Activated CD4-positive, alpha-beta T cell treated with anti-CD3 and anti-CD28 coated beads for 36 hours (primary cell): ENCODE data around the gene DESI2. TPM values are rescaled to one million over a fixed set of nuclear protein-coding genes. Genes with fewer than 3 reads are reported as not detected.
"Not testable (repeated sequence)": the region's sequence is repeated elsewhere in the genome, so short reads cannot be mapped to it uniquely, and the experiment has no call there.

Experiments
- ATAC-seq: fragments of 200-7000 bp; cut with Tn5 transposase; one replicate; pipeline ENCODE4 v1.10.0; 2021; ENCODE audit warnings: mild to moderate bottlenecking, moderate library complexity
- CTCF ChIA-PET: fragments of 350-600 bp; sonication (Branson Sonifier 250); formaldehyde crosslinking; loops from one replicate; lab custom pipeline; 2021; ENCODE audit warnings: antibody characterized with exemption; lab: Charles Lee
- POLR2A ChIA-PET: fragments of 350-600 bp; sonication (Branson Sonifier 250); formaldehyde crosslinking; loops from one replicate; lab custom pipeline; 2021; ENCODE audit warnings: antibody characterized with exemption, inconsistent platforms; lab: Charles Lee
- DNase-seq: peaks from one replicate; pipeline ENCODE4 v3.0.0-alpha.2; 2020
- H3K27ac Mint-ChIP-seq: one replicate; pipeline ENCODE4 v1.8.0; 2021; ENCODE audit warnings: mixed read lengths
- H3K27me3 Mint-ChIP-seq: one replicate; pipeline ENCODE4 v1.8.0; 2021; ENCODE audit warnings: mixed read lengths
- H3K36me3 Mint-ChIP-seq: one replicate; pipeline ENCODE4 v1.8.0; 2021; ENCODE audit warnings: low read depth, mixed read lengths
- H3K4me1 Mint-ChIP-seq: one replicate; pipeline ENCODE4 v1.8.0; 2021; ENCODE audit warnings: mixed read lengths
- H3K4me3 Mint-ChIP-seq: one replicate; pipeline ENCODE4 v1.8.0; 2021; ENCODE audit warnings: mild to moderate bottlenecking, moderate library complexity, mixed read lengths
- H3K9me3 Mint-ChIP-seq: one replicate; pipeline ENCODE4 v1.8.0; 2021; ENCODE audit warnings: low read depth, mixed read lengths
- intact Hi-C, 2 experiments: fragments of 100-400 bp; cut with DNase I in 1 of 2; cut with micrococcal nuclease in 1 of 2; formaldehyde crosslinking; loops; one replicate each; pipeline versions ENCODE4 v1.14.2 to v1.15.1; 2022 to 2024; cut with DNase I, micrococcal nuclease
- total RNA-seq, 2 experiments: library from RNA; stranded (reverse); gene quantifications; one replicate each; pipeline ENCODE4 v1.2.3, GENCODE V29; 2021

The DESI2 gene
- total RNA-seq, 2 experiments from 2014 or later: 24.5 to 26.0 TPM

- ATAC-seq (no peak), DNase-seq (no peak)
- peaks cover 10% of the 10 kb centered on the region for H3K4me1 Mint-ChIP-seq
- no peak overlapping the region for H3K27ac Mint-ChIP-seq
- H3K4me3 Mint-ChIP-seq: no peak overlapping the region
- intact Hi-C loops: no loop called here
- POLR2A ChIA-PET: no interaction called here
- peaks cover 2% of the 10 kb centered on the region for H3K9me3 Mint-ChIP-seq
- CTCF ChIA-PET: no interaction called here
- no peaks in the 10 kb centered on the region for H3K36me3 Mint-ChIP-seq
- peaks cover 10% of the 10 kb centered on the region for H3K27me3 Mint-ChIP-seq
Measured at GRCh38 chr1:244732851-244733450, 80.0 kb downstream of the DESI2 start.

- peaks cover 4% of the 10 kb centered on the region for H3K27me3 Mint-ChIP-seq
- no peaks in the 10 kb centered on the region for H3K36me3 Mint-ChIP-seq
- no peak for ATAC-seq
- peak overlapping the region; percentile 47 for H3K27ac Mint-ChIP-seq
- no peaks in the 10 kb centered on the region for H3K4me1 Mint-ChIP-seq
- POLR2A ChIA-PET: interaction anchor here (0.6 kb wide), 1 partner anchor 139 kb away, joined by 3 read pairs; no protein-coding TSS in a partner anchor
- peak; percentile 13 for DNase-seq
- CTCF ChIA-PET: no interaction called here
- intact Hi-C loops: no loop called here
- no peak overlapping the region for H3K4me3 Mint-ChIP-seq
- H3K9me3 Mint-ChIP-seq: peaks cover 2% of the 10 kb centered on the region
Measured at GRCh38 chr1:244735404-244735803, 82.5 kb downstream of the DESI2 start.

GRCh38 chr1:244735876-244736561 is 83.1 kb downstream of the DESI2 start:
- Mint-ChIP-seq H3K27ac (peak overlapping the region; percentile 48), H3K36me3 (no peaks in the 10 kb centered on the region), H3K27me3 (peaks cover 2% of the 10 kb centered on the region), H3K9me3 (peaks cover 2% of the 10 kb centered on the region), H3K4me3 (no peak overlapping the region), H3K4me1 (no peaks in the 10 kb centered on the region)
- intact Hi-C loops: no loop called here
- ChIA-PET POLR2A (no interaction called here), CTCF (no interaction called here)
- ATAC-seq: no peak
- DNase-seq: no peak

GRCh38 chr1:244739140-244739539 is 86.2 kb downstream of the DESI2 start:
- POLR2A ChIA-PET, H3K36me3 Mint-ChIP-seq, H3K4me1 Mint-ChIP-seq, H3K27me3 Mint-ChIP-seq, H3K27ac Mint-ChIP-seq, H3K9me3 Mint-ChIP-seq, DNase-seq, intact Hi-C loops, H3K4me3 Mint-ChIP-seq, ATAC-seq: not testable (repeated sequence)
- CTCF ChIA-PET: interaction anchor here (0.7 to 1.6 kb wide), 5 partner anchors 10 to 385 kb away, joined by 3 to 4 read pairs (median 3); no protein-coding TSS in a partner anchor

GRCh38 chr1:244740027-244740617 is 87.2 kb downstream of the DESI2 start:
- DNase-seq, H3K27ac Mint-ChIP-seq, POLR2A ChIA-PET, H3K27me3 Mint-ChIP-seq, H3K9me3 Mint-ChIP-seq, ATAC-seq, H3K4me1 Mint-ChIP-seq, intact Hi-C loops, H3K36me3 Mint-ChIP-seq, H3K4me3 Mint-ChIP-seq: not testable (repeated sequence)
- CTCF ChIA-PET: interaction anchor here (0.8 to 1.6 kb wide), 3 partner anchors 11 to 260 kb away, joined by 3 read pairs; no protein-coding TSS in a partner anchor

GRCh38 chr1:244741692-244742091 is 88.8 kb downstream of the DESI2 start:
- POLR2A ChIA-PET: no interaction called here
- no peaks in the 10 kb centered on the region for H3K9me3 Mint-ChIP-seq
- ATAC-seq: no peak
- intact Hi-C loops: no loop called here
- no peak for DNase-seq
- no peak overlapping the region for H3K4me3 Mint-ChIP-seq
- no peaks in the 10 kb centered on the region for H3K36me3 Mint-ChIP-seq
- no peaks in the 10 kb centered on the region for H3K4me1 Mint-ChIP-seq
- H3K27me3 Mint-ChIP-seq: no peaks in the 10 kb centered on the region
- CTCF ChIA-PET: interaction anchor here (0.6 kb wide), 1 partner anchor 211 kb away, joined by 3 read pairs; no protein-coding TSS in a partner anchor
- no peak overlapping the region for H3K27ac Mint-ChIP-seq

GRCh38 chr1:244749230-244750016 is 96.5 kb downstream of the DESI2 start:
- intact Hi-C loops: no loop called here
- H3K27ac Mint-ChIP-seq: no peak overlapping the region
- ATAC-seq (no peak), DNase-seq (no peak)
- H3K27me3 Mint-ChIP-seq: no peaks in the 10 kb centered on the region
- ChIA-PET CTCF (interaction anchor here (0.6 kb wide), 1 partner anchor 850 kb away, joined by 3 read pairs; no protein-coding TSS in a partner anchor), POLR2A (no interaction called here)
- no peaks in the 10 kb centered on the region for H3K9me3 Mint-ChIP-seq
- H3K4me1 Mint-ChIP-seq: no peaks in the 10 kb centered on the region
- H3K4me3 Mint-ChIP-seq: no peak overlapping the region
- no peaks in the 10 kb centered on the region for H3K36me3 Mint-ChIP-seq

- Mint-ChIP-seq H3K36me3 (no peaks in the 10 kb centered on the region), H3K9me3 (no peaks in the 10 kb centered on the region), H3K4me1 (no peaks in the 10 kb centered on the region), H3K4me3 (no peak overlapping the region), H3K27ac (no peak overlapping the region), H3K27me3 (no peaks in the 10 kb centered on the region)
- CTCF ChIA-PET: no interaction called here
- ATAC-seq: no peak
- POLR2A ChIA-PET: no interaction called here
- intact Hi-C loops: no loop called here
- no peak for DNase-seq
Measured at GRCh38 chr1:244751271-244751895, 98.5 kb downstream of the DESI2 start.

GRCh38 chr1:244755673-244756072 is 102.7 kb downstream of the DESI2 start:
- intact Hi-C loops: no loop called here
- no peak for ATAC-seq
- H3K4me1 Mint-ChIP-seq: no peaks in the 10 kb centered on the region
- H3K27ac Mint-ChIP-seq: no peak overlapping the region
- no peaks in the 10 kb centered on the region for H3K36me3 Mint-ChIP-seq
- ChIA-PET CTCF (no interaction called here), POLR2A (no interaction called here)
- no peaks in the 10 kb centered on the region for H3K9me3 Mint-ChIP-seq
- no peak for DNase-seq
- no peak overlapping the region for H3K4me3 Mint-ChIP-seq
- H3K27me3 Mint-ChIP-seq: peaks cover 2% of the 10 kb centered on the region

GRCh38 chr1:244757091-244757939 is 104.4 kb downstream of the DESI2 start:
- H3K4me3 Mint-ChIP-seq: no peak overlapping the region
- H3K27me3 Mint-ChIP-seq: peaks cover 2% of the 10 kb centered on the region
- no peak overlapping the region for H3K27ac Mint-ChIP-seq
- ATAC-seq: no peak
- H3K4me1 Mint-ChIP-seq: no peaks in the 10 kb centered on the region
- no peaks in the 10 kb centered on the region for H3K9me3 Mint-ChIP-seq
- POLR2A ChIA-PET: no interaction called here
- intact Hi-C loops: no loop called here
- no peaks in the 10 kb centered on the region for H3K36me3 Mint-ChIP-seq
- CTCF ChIA-PET: interaction anchor here (0.6 to 1.1 kb wide), 2 partner anchors 18 to 117 kb away, joined by 3 read pairs; no protein-coding TSS in a partner anchor
- no peak for DNase-seq
